Non-pigmented ciliary epithelial cell (primary cell): ENCODE measurements around the gene PLXNB2.

Experiments
- DNase-seq: peaks from one replicate; pipeline ENCODE4 v3.0.0-alpha.2; 2010; ENCODE audit warnings: low read depth

PLXNB2 gene

GRCh38 chr22:50252082-50253045 is 55.1 kb downstream of the PLXNB2 start:
- DNase-seq: no peak

DNA sequence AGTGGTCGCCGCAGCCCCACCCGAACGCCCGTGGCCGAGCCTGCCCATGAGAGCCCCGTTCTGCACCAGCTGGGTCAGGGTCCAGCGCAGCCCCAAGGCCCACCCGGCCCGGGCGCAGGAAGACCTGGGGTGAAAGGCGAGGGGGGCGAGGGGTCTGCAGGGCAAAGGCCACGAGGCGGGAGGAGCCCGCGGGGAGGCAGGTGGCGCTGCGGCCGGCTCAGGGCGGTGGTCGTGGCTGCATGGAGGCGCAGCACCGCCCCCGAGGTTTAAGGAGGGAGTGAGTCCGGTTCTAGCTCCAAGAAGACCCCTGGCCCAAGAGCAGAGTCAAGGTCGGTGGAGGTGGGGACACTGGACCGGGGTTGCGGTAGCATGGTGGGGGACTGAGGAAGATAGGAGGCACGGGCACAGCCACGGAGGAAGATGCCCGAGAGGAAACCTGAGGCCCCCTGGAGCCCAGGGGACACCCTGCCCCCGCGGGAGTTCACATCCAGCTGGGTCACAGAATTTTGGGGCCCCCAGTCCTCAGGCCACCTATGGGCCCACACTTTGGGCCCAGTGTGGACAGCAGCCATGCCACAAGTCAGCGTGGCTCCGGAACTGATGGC is 55.9 kb downstream of the PLXNB2 start:
- no peak for DNase-seq

DNA sequence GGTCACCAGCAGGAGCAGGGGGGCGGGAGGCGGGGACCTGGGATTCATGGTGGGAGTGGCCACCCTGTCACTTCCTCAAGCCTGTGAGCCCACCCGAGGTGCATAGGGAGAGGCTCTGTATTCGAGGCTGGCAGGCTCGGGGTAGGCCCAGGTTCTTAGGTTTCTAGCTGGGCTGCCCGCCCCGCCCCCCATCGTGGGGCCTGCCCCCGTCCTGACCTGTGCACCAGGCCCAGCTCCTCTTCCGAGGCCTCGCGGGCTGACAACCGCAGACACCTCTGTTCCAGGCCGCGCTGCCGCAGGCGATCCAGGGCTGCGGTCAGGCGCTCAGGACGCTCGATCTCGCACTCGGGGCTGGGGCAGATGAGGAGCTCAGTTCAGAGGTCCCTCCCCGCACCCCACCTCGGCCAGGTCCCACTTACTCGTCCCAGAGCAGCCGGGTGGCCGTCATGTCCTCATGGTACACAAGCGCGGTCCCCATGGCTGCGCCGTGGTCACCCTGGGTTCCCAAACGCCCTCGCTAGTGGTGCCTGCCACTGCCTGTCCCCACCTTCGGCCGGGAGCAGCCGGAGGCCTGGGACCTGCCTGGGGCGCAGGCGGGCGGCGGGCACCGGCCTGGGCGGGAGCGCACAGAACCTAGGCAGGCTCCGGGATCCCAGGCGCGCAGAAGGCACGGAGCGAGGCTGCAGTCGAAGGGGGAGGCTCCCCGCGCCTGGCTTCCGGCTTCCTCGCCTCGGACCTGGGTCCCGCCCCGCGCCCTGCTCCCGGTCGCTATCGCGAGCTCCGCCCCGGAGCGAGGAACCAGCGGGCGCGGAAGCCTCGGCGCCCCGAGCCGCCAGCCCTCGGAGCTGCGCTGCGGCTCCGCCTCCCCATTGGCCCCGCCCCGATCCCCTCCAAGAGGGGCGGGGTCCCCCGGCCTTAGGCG is 56.6 kb downstream of the PLXNB2 start, which contains the start of gene HDAC10:
Gene HDAC10, minus strand, starts transcription at position 711 of the 922 bp plus-strand sequence. Its CDS starts 233 bp downstream, at position 478.
- no peak for DNase-seq

- DNase-seq: no peak
Observed at GRCh38 chr22:50250249-50250554, 57.2 kb downstream of the PLXNB2 start.

- DNase-seq: no peak
Observed at GRCh38 chr22:50249341-50250248, 57.9 kb downstream of the PLXNB2 start.

DNA sequence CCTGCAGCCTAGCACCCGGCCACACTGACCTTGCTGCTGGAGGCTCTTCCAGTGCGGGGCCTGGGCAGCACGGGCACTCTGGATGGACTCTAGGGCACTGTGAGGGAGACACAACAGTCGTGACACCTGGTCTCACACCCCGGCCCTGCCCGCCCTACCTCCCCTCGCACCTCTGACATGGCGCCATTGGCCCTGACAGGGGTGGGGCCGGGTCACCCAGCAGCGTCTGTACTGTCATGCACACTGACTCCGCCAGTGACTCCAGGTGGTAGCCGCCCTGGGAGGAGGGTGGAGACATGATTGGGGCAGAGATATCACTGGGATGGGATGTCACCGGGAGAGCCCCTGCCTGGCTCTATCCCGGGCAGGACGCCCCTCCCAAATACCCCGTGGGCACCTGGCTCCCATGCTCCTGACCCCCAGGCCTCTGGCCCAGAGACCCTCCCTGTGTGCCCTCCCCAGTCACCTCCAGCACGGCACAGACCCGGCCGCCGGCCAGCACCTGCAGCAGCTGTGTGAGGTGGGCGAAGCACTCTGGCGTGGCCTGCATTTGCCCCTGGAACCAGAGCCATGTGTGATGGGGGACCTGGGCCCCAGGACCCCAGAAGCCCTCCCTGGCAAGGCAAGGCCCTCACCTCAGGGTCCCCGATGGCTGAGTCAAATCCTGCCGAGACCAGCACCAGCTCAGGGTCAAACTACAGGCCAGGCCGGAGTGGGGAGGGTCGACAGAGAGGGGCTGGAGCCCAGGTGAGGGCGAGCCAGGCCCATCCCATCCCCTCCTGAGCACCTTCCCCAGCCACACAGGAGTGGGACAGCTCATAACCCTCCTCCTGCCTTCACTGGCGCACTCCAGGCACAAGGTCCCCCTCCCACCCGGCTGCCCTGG is 59.0 kb downstream of the PLXNB2 start:
- DNase-seq: no peak

GRCh38 chr22:50247748-50248147 is 59.7 kb downstream of the PLXNB2 start:
- peak; percentile 32 for DNase-seq

GRCh38 chr22:50246242-50247175 is 60.9 kb downstream of the PLXNB2 start:
- DNase-seq: no peak

DNA sequence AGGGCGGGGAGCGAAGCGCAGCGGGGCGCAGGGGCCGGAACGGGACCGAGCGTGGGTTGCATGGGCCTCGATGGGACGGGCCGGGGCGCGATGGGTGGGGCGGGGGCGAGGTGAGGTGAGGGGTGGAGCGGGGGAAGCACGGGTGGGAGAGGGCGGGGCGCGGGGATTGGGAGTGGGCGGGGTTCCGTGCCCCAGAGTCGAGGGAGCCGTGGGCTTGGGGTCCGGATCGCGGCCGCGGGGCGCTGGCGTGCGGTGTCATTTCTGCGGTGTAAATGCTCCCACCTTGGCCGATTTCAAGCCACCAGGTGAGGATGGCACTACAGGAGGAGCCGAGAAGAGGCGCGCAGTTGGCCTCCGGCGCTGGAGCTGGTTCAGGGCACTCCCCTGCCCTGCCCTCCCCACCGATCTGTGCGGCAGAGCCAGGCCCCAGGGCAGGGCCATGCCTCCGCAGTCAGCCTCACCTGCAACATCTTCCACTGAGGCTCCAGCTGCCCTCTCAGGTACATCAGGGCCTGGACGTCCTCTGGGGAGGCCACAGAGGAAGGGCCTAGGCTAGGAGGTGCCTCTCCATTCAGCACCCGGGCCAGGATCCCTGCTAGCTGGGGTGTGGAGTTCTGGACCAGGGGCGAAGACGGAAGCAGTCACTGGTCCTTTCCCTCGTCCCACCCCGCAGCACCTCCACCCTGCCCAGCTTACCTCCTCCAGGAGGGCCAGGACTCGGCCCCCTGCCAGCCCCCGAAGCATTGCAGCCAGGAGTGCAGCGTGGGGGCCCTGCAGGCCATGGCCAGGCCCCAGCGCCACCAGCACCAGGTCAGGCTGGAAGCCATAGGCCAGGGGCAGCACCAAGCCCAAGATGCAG is 62.0 kb downstream of the PLXNB2 start:
- DNase-seq: no peak

- DNase-seq: peak; percentile 47
Observed at GRCh38 chr22:50244420-50245213, 62.8 kb downstream of the PLXNB2 start, which contains the start of gene TUBGCP6. TUBGCP6 (minus strand) TSS chr22:50245023; CDS start chr22:50244459, 564 bp downstream.

DNA sequence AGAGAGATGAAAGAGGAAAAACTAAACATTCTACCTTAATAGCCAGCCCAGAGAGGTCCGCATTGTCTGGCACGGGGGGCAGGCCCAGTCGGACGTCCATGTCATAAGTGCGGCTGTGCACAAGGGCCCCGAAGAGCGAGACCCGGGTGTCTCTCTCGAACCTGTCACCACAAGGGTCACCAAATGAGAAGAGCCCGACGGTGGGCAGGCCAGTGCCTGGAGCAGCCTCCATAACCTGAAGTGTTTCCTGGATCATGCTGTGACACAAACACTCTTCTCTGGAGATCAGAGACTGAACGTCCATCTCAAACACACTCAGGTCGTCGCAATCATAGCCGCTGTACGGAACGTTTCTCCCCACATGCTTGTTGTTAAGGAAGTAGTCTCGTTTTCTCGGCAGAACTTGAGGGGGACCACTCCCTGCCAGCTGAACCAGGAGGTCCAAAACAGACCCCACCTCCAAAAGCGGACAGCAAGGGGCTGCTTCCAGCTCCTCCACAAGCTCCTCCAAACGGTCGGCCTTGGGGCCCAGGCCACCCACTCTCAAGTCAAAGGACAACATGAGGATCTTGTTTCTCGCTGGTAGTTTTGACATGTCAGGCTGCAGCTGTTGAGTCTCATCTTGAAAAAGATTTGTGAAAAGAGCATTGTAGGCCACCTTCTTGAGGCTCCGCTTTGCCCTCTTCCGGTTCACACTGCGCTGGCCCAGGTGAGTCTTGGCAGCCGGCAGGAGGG is 63.6 kb downstream of the PLXNB2 start:
- no peak for DNase-seq

GRCh38 chr22:50242406-50242949 is 65.0 kb downstream of the PLXNB2 start:
- no peak for DNase-seq

GRCh38 chr22:50238755-50239154 is 68.7 kb downstream of the PLXNB2 start:
- DNase-seq: no peak

- DNase-seq: no peak
Observed at GRCh38 chr22:50236731-50237409, 70.6 kb downstream of the PLXNB2 start.

DNA sequence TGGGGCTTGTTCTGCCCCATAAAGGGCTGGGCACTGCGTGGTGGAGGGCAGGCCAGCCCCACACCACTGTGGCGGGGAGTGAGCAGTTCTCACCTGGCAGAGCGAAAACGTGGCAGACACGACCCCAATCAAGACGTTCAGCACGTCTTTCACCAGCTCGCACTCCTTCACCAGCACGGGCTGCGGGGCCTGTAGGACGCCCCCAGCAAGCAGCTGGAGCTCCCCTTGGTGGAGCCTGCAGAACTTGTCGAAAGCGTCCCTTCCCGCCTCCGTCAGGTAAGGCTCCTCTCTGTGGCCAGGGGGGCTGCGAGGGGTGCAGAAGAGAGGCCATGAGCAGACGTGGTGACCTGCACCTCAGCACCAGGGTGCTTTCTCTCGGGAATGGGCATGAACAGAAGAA is 74.2 kb downstream of the PLXNB2 start:
- no peak for DNase-seq
